Loucy (cell line): ENCODE results near the gene NOTCH1.

ENCODE experiments used
- CTCF ChIP-seq: fragments of 200-600 bp; sonication (generic); conservative IDR thresholded peaks from 2 replicates; pipeline ENCODE4 v1.5.1; 2014; ENCODE audit warnings: mild to moderate bottlenecking, antibody characterized with exemption, low read length
- EZH2phosphoT487 ChIP-seq: fragments of 200-600 bp; IDR thresholded peaks from 2 replicates; pipeline ENCODE4 v1.6.1; 2018; ENCODE audit warnings: antibody characterized with exemption, mild to moderate bottlenecking, moderate library complexity, borderline replicate concordance

GRCh38 chr9:136482046-136482792 is 63.6 kb downstream of the NOTCH1 start:
- TF ChIP-seq CTCF = no peak
- no peak for TF ChIP-seq EZH2phosphoT487
